ENCODE results near the gene PIGH. TPM values are rescaled to one million over a fixed set of nuclear protein-coding genes. Genes with fewer than 3 reads are reported as not detected.
A peak's percentile ranks its signal among the peaks of the same experiment; 100 is the strongest.

PIGH gene
- total RNA-seq, 1 donor from 2014 or later: 12.0 TPM

GRCh38 chr14:67579636-67580035, 20.4 kb downstream of the PIGH start:
- intact Hi-C loops (cut with DNase I): no loop called here
- DNase-seq (no peak), ATAC-seq (ENCODE audit: poor library complexity) (no peak)

GRCh38 chr14:67579040-67579439, 21.0 kb downstream of the PIGH start:
- ATAC-seq (ENCODE audit: poor library complexity) (no peak), DNase-seq (no peak)
- intact Hi-C loops (cut with DNase I): no loop called here

- ATAC-seq (ENCODE audit: poor library complexity) (no peak), DNase-seq (no peak)
- intact Hi-C loops (cut with DNase I): no loop called here
Observed at GRCh38 chr14:67577909-67578749, 21.9 kb downstream of the PIGH start.

- intact Hi-C loops (cut with DNase I): no loop called here
Observed at GRCh38 chr14:67577181-67577808, 22.8 kb downstream of the PIGH start.

GRCh38 chr14:67576216-67576955, 23.7 kb downstream of the PIGH start:
- no peak for DNase-seq
- intact Hi-C loops (cut with DNase I): no loop called here
- ATAC-seq (ENCODE audit: poor library complexity): no peak

More at GRCh38 chr14:67577181-67577808, 22.8 kb downstream of the PIGH start:
- ATAC-seq (ENCODE audit: poor library complexity) (no peak), DNase-seq (no peak)

GRCh38 chr14:67575684-67576083, 24.4 kb downstream of the PIGH start:
- intact Hi-C loops (cut with DNase I): no loop called here
- DNase-seq: no peak
- no peak for ATAC-seq (ENCODE audit: poor library complexity)

- intact Hi-C loops (cut with DNase I): no loop called here
- ATAC-seq (ENCODE audit: poor library complexity) (no peak), DNase-seq (no peak)
Observed at GRCh38 chr14:67574806-67575205, 25.3 kb downstream of the PIGH start.

- DNase-seq (no peak), ATAC-seq (ENCODE audit: poor library complexity) (no peak)
- intact Hi-C loops (cut with DNase I): no loop called here
Observed at GRCh38 chr14:67574156-67574555, 25.9 kb downstream of the PIGH start.

GRCh38 chr14:67573228-67574010, 26.6 kb downstream of the PIGH start:
- ATAC-seq (ENCODE audit: poor library complexity): no peak

GRCh38 chr14:67572608-67573007, 27.5 kb downstream of the PIGH start:
- ATAC-seq (ENCODE audit: poor library complexity) (no peak), DNase-seq (no peak)
- intact Hi-C loops (cut with DNase I): no loop called here

More at GRCh38 chr14:67573228-67574010, 26.6 kb downstream of the PIGH start:
- DNase-seq: no peak
- intact Hi-C loops (cut with DNase I): no loop called here

GRCh38 chr14:67571991-67572323, 28.1 kb downstream of the PIGH start:
- intact Hi-C loops (cut with DNase I): loop anchor here (2.0 kb wide), 1 partner anchor 147 kb away; no protein-coding TSS in a partner anchor
- DNase-seq: no peak
- ATAC-seq (ENCODE audit: poor library complexity): no peak

- intact Hi-C loops (cut with DNase I): loop anchor here (2.0 kb wide), 1 partner anchor 147 kb away; no protein-coding TSS in a partner anchor
- peak; percentile 80 for ATAC-seq (ENCODE audit: poor library complexity)
- DNase-seq: peak; percentile 73
Observed at GRCh38 chr14:67571275-67571990, 28.6 kb downstream of the PIGH start.

- DNase-seq: no peak
- no peak for ATAC-seq (ENCODE audit: poor library complexity)
- intact Hi-C loops (cut with DNase I): loop anchor here (2.0 kb wide), 1 partner anchor 146 kb away; no protein-coding TSS in a partner anchor
Observed at GRCh38 chr14:67570453-67570852, 29.6 kb downstream of the PIGH start.

GRCh38 chr14:67569651-67570290, 30.3 kb downstream of the PIGH start:
- intact Hi-C loops (cut with DNase I): loop anchor here (2.0 kb wide), 1 partner anchor 145 kb away; no protein-coding TSS in a partner anchor
- DNase-seq (no peak), ATAC-seq (ENCODE audit: poor library complexity) (no peak)

GRCh38 chr14:67569011-67569650, 30.9 kb downstream of the PIGH start:
- ATAC-seq (ENCODE audit: poor library complexity): no peak
- intact Hi-C loops (cut with DNase I): no loop called here
- no peak for DNase-seq

- DNase-seq: no peak
- intact Hi-C loops (cut with DNase I): no loop called here
- no peak for ATAC-seq (ENCODE audit: poor library complexity)
Observed at GRCh38 chr14:67567654-67568053, 32.4 kb downstream of the PIGH start.

- ATAC-seq (ENCODE audit: poor library complexity) (no peak), DNase-seq (no peak)
- intact Hi-C loops (cut with DNase I): no loop called here
Observed at GRCh38 chr14:67566908-67567307, 33.2 kb downstream of the PIGH start.

All from Right ventricle myocardium superior (tissue), 1 donor.